Calu3 (cell line): ENCODE measurements around the gene TMEM269. TPM values are rescaled to one million over a fixed set of nuclear protein-coding genes. Genes with fewer than 3 reads are reported as not detected.

ENCODE experiments used
- BruUV-seq: library from RNA; stranded (reverse); fragments of 400-500 nt; replicated peaks from 2 replicates; lab custom pipeline; 2021; lab: Mats Ljungman, UMichigan
- CTCF ChIA-PET: fragments of 300-600 bp; sonication (Branson Sonifier 250); formaldehyde crosslinking; loops from one replicate; lab custom pipeline; 2022; ENCODE audit warnings: antibody characterized with exemption; lab: Charles Lee
- DNase-seq: peaks from one replicate; pipeline ENCODE4 v3.0.0; 2022
- H3K27ac Mint-ChIP-seq: one replicate; pipeline ENCODE4 v1.8.0; 2022; ENCODE audit warnings: mixed read lengths; ENCODE audit not compliant: unreplicated experiment
- H3K27me3 Mint-ChIP-seq: one replicate; pipeline ENCODE4 v1.8.0; 2022; ENCODE audit warnings: mixed read lengths; ENCODE audit not compliant: unreplicated experiment
- H3K36me3 Mint-ChIP-seq: one replicate; pipeline ENCODE4 v1.8.0; 2022; ENCODE audit warnings: mild to moderate bottlenecking, moderate library complexity, mixed read lengths; ENCODE audit not compliant: insufficient read depth, unreplicated experiment
- H3K4me1 Mint-ChIP-seq: one replicate; pipeline ENCODE4 v1.8.0; 2022; ENCODE audit warnings: mild to moderate bottlenecking, low read depth, mixed read lengths; ENCODE audit not compliant: unreplicated experiment
- H3K4me3 Mint-ChIP-seq: one replicate; pipeline ENCODE4 v1.8.0; 2022; ENCODE audit warnings: mild to moderate bottlenecking, low read depth, moderate library complexity, mixed read lengths; ENCODE audit not compliant: unreplicated experiment
- H3K9me3 Mint-ChIP-seq: one replicate; pipeline ENCODE4 v1.8.0; 2022; ENCODE audit warnings: low read depth, mixed read lengths; ENCODE audit not compliant: unreplicated experiment
- intact Hi-C: fragments of 100-400 bp; cut with micrococcal nuclease; formaldehyde crosslinking; loops from one replicate; pipeline ENCODE4 v1.10.0; 2022; ENCODE audit not compliant: unreplicated experiment
- total RNA-seq: library from RNA; stranded (reverse); gene quantifications from 2 replicates; pipeline ENCODE4 v1.2.3, GENCODE V29; 2022
- TF ChIP-seq, protein P1 (sequence below): fragments of 200-600 bp; IDR thresholded peaks from one replicate; pipeline ENCODE4 v1.8.0; 2022; ENCODE audit warnings: antibody characterized with exemption; ENCODE audit not compliant: unreplicated experiment

Gene TMEM269
- total RNA-seq, 1 experiment from 2014 or later = 0.94 TPM

DNA sequence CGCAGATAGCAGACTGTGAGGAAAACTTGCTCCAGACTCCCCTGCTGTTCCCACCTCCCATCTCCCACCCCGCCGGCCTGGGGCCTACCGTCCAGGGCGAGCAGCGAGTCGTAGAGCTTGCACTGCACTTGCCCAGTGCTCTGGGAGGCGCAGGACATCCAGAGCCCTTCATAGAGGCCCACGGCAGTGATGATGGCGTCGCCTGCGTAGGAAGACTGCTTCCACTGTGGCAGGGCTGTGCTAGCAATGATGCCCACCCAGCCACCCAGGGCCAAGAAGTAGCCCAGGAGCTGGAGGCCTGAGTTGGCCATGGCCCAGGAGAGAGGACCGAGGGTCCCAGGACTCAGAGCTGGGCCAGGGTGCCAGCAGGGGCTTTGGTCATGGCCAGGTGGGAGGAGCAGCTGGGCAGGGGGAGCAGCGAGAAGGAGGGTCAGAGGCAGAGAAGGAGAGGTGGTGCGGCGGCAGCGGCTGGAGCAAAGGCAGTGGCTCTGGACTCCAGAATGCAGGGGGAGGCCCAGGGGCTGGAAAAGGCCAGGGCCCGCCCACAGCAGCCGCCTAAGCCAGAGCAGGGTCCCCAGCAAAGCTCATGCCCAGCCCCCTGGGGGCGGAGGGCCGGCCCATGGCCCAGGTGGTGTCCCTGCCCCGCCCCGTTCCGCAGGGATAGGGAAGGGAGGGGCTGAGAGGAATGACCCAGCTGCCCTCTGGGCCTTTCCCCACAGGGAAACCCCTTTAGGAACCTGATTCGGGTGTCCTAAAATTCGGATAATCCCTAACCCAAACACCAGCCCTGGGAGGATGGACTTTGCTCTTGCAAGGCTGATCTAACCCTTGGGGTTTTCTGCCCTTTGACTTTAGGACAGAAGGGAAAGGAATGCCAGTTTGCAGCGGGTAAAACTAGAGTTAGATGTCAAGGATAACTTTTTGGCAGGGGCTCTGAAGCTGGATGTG, 44.8 kb upstream of the TMEM269 start, which contains the start of gene CLDN19:
TSS of gene CLDN19 (minus strand) at position 484 of the 948 bp plus-strand sequence. CDS start at position 311, 173 bp downstream.
- no peaks in the 10 kb centered on the region for H3K36me3 Mint-ChIP-seq
- H3K9me3 Mint-ChIP-seq = no peaks in the 10 kb centered on the region
- no TSS peak for BruUV-seq
- TF ChIP-seq, protein P1, sequence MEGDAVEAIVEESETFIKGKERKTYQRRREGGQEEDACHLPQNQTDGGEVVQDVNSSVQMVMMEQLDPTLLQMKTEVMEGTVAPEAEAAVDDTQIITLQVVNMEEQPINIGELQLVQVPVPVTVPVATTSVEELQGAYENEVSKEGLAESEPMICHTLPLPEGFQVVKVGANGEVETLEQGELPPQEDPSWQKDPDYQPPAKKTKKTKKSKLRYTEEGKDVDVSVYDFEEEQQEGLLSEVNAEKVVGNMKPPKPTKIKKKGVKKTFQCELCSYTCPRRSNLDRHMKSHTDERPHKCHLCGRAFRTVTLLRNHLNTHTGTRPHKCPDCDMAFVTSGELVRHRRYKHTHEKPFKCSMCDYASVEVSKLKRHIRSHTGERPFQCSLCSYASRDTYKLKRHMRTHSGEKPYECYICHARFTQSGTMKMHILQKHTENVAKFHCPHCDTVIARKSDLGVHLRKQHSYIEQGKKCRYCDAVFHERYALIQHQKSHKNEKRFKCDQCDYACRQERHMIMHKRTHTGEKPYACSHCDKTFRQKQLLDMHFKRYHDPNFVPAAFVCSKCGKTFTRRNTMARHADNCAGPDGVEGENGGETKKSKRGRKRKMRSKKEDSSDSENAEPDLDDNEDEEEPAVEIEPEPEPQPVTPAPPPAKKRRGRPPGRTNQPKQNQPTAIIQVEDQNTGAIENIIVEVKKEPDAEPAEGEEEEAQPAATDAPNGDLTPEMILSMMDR = no peak
- no peaks in the 10 kb centered on the region for H3K4me1 Mint-ChIP-seq
- CTCF ChIA-PET = no interaction called here
- no peak for DNase-seq
- peaks cover 16% of the 10 kb centered on the region for H3K27me3 Mint-ChIP-seq
- intact Hi-C loops = no loop called here
- no peak within 1 kb of the TSS for H3K4me3 Mint-ChIP-seq
- no peak within 1 kb of the TSS for H3K27ac Mint-ChIP-seq

- Mint-ChIP-seq H3K36me3 (peaks cover 6% of the 10 kb centered on the region), H3K9me3 (no peaks in the 10 kb centered on the region), H3K4me1 (no peaks in the 10 kb centered on the region), H3K4me3 (no peak overlapping the region), H3K27ac (no peak overlapping the region), H3K27me3 (peaks cover 16% of the 10 kb centered on the region)
- no peak for DNase-seq
- CTCF ChIA-PET = no interaction called here
- intact Hi-C loops = no loop called here
- no TSS peak for BruUV-seq
- TF ChIP-seq, protein P1 = no peak
Measured at GRCh38 chr1:42740851-42741580, 43.8 kb upstream of the TMEM269 start.

- intact Hi-C loops = no loop called here
- Mint-ChIP-seq H3K9me3 (no peaks in the 10 kb centered on the region), H3K27me3 (peaks cover 16% of the 10 kb centered on the region), H3K4me1 (no peaks in the 10 kb centered on the region), H3K4me3 (no peak overlapping the region), H3K27ac (no peak overlapping the region), H3K36me3 (peaks cover 6% of the 10 kb centered on the region)
- TF ChIP-seq, protein P1 = no peak
- CTCF ChIA-PET = no interaction called here
- no peak for DNase-seq
- no TSS peak for BruUV-seq
Measured at GRCh38 chr1:42741706-42742105, 43.1 kb upstream of the TMEM269 start.

- Mint-ChIP-seq H3K4me3 (no peak overlapping the region), H3K36me3 (peaks cover 6% of the 10 kb centered on the region), H3K27ac (no peak overlapping the region), H3K4me1 (no peaks in the 10 kb centered on the region), H3K9me3 (no peaks in the 10 kb centered on the region), H3K27me3 (peaks cover 16% of the 10 kb centered on the region)
- TF ChIP-seq, protein P1 = no peak
- BruUV-seq = no TSS peak
- DNase-seq = no peak
- CTCF ChIA-PET = no interaction called here
- intact Hi-C loops = no loop called here
Measured at GRCh38 chr1:42742141-42742540, 42.6 kb upstream of the TMEM269 start.
